Esophagus squamous epithelium (tissue), 5 donors: Measurements from ENCODE around the gene NOS2. TPM values are rescaled to one million over a fixed set of nuclear protein-coding genes. Genes with fewer than 3 reads are reported as not detected.
A peak's percentile ranks its signal among the peaks of the same experiment; 100 is the strongest.

Experiments
- DNase-seq: peaks from one replicate; lab custom pipeline; 2025; lab: John Stamatoyannopoulos, UW
- H3K27ac ChIP-seq, 4 donors: fragments of 200-600 bp; sonication (generic); one replicate each; pipeline ENCODE4 v1.5.1; 2016 to 2019; ENCODE audit warnings: mild to moderate bottlenecking in 1 of 4
- H3K27me3 ChIP-seq, 4 donors: fragments of 200-600 bp; sonication (generic); 1 replicate in 3 of 4; 2 replicates in 1 of 4; pipeline versions ENCODE4 v1.5.1 to v1.6.0; 2017 to 2021; ENCODE audit warnings: antibody characterized with exemption in 1 of 4
- H3K36me3 ChIP-seq, 3 donors: fragments of 200-600 bp; sonication (generic); one replicate each; pipeline ENCODE4 v1.5.1; 2016 to 2019
- H3K4me1 ChIP-seq, 3 donors: fragments of 200-600 bp; sonication (generic); one replicate each; pipeline ENCODE4 v1.5.1; 2017 to 2019
- H3K4me3 ChIP-seq, 4 donors: fragments of 200-600 bp; sonication (generic); 1 replicate in 3 of 4; 2 replicates in 1 of 4; pipeline ENCODE4 v1.5.1; 2016 to 2019; ENCODE audit warnings: mild to moderate bottlenecking in 2 of 4, moderate library complexity in 1 of 4
- H3K9me3 ChIP-seq, 3 donors: fragments of 200-600 bp; sonication (generic); one replicate each; pipeline ENCODE4 v1.5.1; 2016 to 2019
- CTCF ChIP-seq, 6 experiments: fragments of 450-650 bp in 4 of 6; fragments of 200-600 bp in 2 of 6; sonication (generic) in 2 of 6; IDR thresholded peaks; one replicate each; pipeline ENCODE4 v1.5.1; 2016 to 2019; ENCODE audit warnings: antibody characterized with exemption in 6 of 6, mild to moderate bottlenecking in 4 of 6, moderate library complexity in 4 of 6
- POLR2A ChIP-seq, 4 donors: fragments of 450-650 bp; IDR thresholded peaks; one replicate each; pipeline ENCODE4 v1.6.1; 2017; ENCODE audit warnings: antibody characterized with exemption in 4 of 4, mild to moderate bottlenecking in 4 of 4, moderate library complexity in 3 of 4
- WGBS, 2 donors: methylation state at CpG; one replicate each; pipeline ENCODE4 v1.1.5; 2018; 5-methylcytosine and 5-hydroxymethylcytosine counted together
- intact Hi-C: fragments of 100-400 bp; cut with DNase I; formaldehyde crosslinking; loops from one replicate; pipeline ENCODE4 v1.15.0; 2022
- total RNA-seq, 4 donors: library from RNA; depleted of rRNA; stranded (reverse); fragments of >200 nt; gene quantifications; one replicate each; pipeline ENCODE4 v1.1.0, GENCODE V29; 2016
- donor health status: DM: yes; HTN: yes; CAD: no.

NOS2 gene
- total RNA-seq, 4 donors from 2014 or later, result 0.11 to 2.7 (median 0.86) TPM

GRCh38 chr17:27778183-27778582, 22.1 kb downstream of the NOS2 start:
- Histone ChIP-seq H3K27ac (peak overlapping the region in 2 of 4 donors; percentile 14 to 35), H3K4me1 (peaks cover 0 to 25% (median 5%) of the 10 kb centered on the region in 3 donors)

GRCh38 chr17:27776882-27777624, 23.3 kb downstream of the NOS2 start:
- DNase-seq, result no peak
- no peak for TF ChIP-seq POLR2A (IDR thresholded peaks at IDR 0.05)
- no peak for TF ChIP-seq CTCF (IDR thresholded peaks at IDR 0.05)
- no peaks in the 10 kb centered on the region for H3K36me3 ChIP-seq
- peaks cover 0 to 25% (median 5%) of the 10 kb centered on the region in 3 donors for H3K4me1 ChIP-seq
- no peak overlapping the region for H3K4me3 ChIP-seq
- H3K27me3 ChIP-seq, result no peaks in the 10 kb centered on the region
- WGBS, 2 donors, result 74 to 75% methylated on average over 5 to 9 of the region's 11 CpGs
- intact Hi-C loops, result no loop called here
- H3K9me3 ChIP-seq, result no peaks in the 10 kb centered on the region
- no peak overlapping the region for H3K27ac ChIP-seq

More at GRCh38 chr17:27778183-27778582, 22.1 kb downstream of the NOS2 start:
- no peak for DNase-seq
- Histone ChIP-seq H3K27me3 (no peaks in the 10 kb centered on the region), H3K9me3 (no peaks in the 10 kb centered on the region), H3K36me3 (no peaks in the 10 kb centered on the region), H3K4me3 (no peak overlapping the region)
- TF ChIP-seq CTCF (IDR thresholded peaks at IDR 0.05) (no peak), POLR2A (IDR thresholded peaks at IDR 0.05) (no peak)
- 36 to 42% methylated on average over 4 of the region's 4 CpGs for WGBS, 2 donors
- intact Hi-C loops, result no loop called here

GRCh38 chr17:27771586-27771985, 28.7 kb downstream of the NOS2 start:
- intact Hi-C loops, result no loop called here
- TF ChIP-seq POLR2A (IDR thresholded peaks at IDR 0.05) (no peak), CTCF (IDR thresholded peaks at IDR 0.05) (no peak)
- Histone ChIP-seq H3K4me3 (no peak overlapping the region), H3K27me3 (no peaks in the 10 kb centered on the region), H3K27ac (no peak overlapping the region), H3K4me1 (no peaks in the 10 kb centered on the region), H3K36me3 (no peaks in the 10 kb centered on the region), H3K9me3 (no peaks in the 10 kb centered on the region)
- no peak for DNase-seq
- WGBS, 2 donors, result 72 to 80% methylated on average over 1 to 7 of the region's 9 CpGs

GRCh38 chr17:27770877-27771276, 29.5 kb downstream of the NOS2 start:
- no peak overlapping the region for H3K27ac ChIP-seq
- H3K4me3 ChIP-seq, result no peak overlapping the region
- H3K27me3 ChIP-seq, result no peaks in the 10 kb centered on the region
- TF ChIP-seq POLR2A (IDR thresholded peaks at IDR 0.05) (no peak), CTCF (IDR thresholded peaks at IDR 0.05) (no peak)
- no peaks in the 10 kb centered on the region for H3K36me3 ChIP-seq
- no peaks in the 10 kb centered on the region for H3K4me1 ChIP-seq
- WGBS, 2 donors, result 70 to 72% methylated on average over 4 to 9 of the region's 9 CpGs
- no peak for DNase-seq
- no peaks in the 10 kb centered on the region for H3K9me3 ChIP-seq
- intact Hi-C loops, result no loop called here

- intact Hi-C loops, result no loop called here
- no peaks in the 10 kb centered on the region for H3K27me3 ChIP-seq
- no peak for DNase-seq
- no peak overlapping the region for H3K4me3 ChIP-seq
- no peak overlapping the region for H3K27ac ChIP-seq
- H3K9me3 ChIP-seq, result no peaks in the 10 kb centered on the region
- WGBS, 2 donors, result 67% methylated on average over 1 of the region's 11 CpGs; no CpG with 5 or more reads in 1 of the 2 donors
- no peaks in the 10 kb centered on the region for H3K4me1 ChIP-seq
- TF ChIP-seq POLR2A (IDR thresholded peaks at IDR 0.05) (no peak), CTCF (IDR thresholded peaks at IDR 0.05) (no peak)
- H3K36me3 ChIP-seq, result no peaks in the 10 kb centered on the region
Observed at GRCh38 chr17:27768858-27769410, 31.4 kb downstream of the NOS2 start.
